ENCODE data around the gene RENBP.

GRCh38 chrX:153969125-153969903 lies 24.9 kb upstream of the RENBP start:
- TF ChIP-seq CTCF (IDR thresholded peaks at IDR 0.05; ENCODE audit: low read length): no peak
- TF ChIP-seq EZH2phosphoT487 (IDR thresholded peaks at IDR 0.05; ENCODE audit: low read length): no peak
- TF ChIP-seq EZH2 (optimal IDR thresholded peaks at IDR 0.05; ENCODE audit: low read depth, low read length): no peak

Measured in MM.1S (cell line).